IPS-20b (cell line): ENCODE measurements around the gene CNBD2.
"Not testable (repeated sequence)": the region's sequence is repeated elsewhere in the genome, so short reads cannot be mapped to it uniquely, and the experiment has no call there.

Source experiments
- H3K27ac ChIP-seq: one replicate; pipeline ENCODE4 v1.5.1; 2013; ENCODE audit warnings: low read length
- H3K27me3 ChIP-seq: 2 replicates; pipeline ENCODE4 v1.6.1; 2013; ENCODE audit warnings: mild to moderate bottlenecking, low read length, inconsistent platforms; ENCODE audit not compliant: insufficient read depth
- H3K36me3 ChIP-seq: 2 replicates; pipeline ENCODE4 v1.6.1; 2013; ENCODE audit warnings: low read depth, mild to moderate bottlenecking, inconsistent platforms, low read length, moderate library complexity; ENCODE audit not compliant: insufficient read depth
- H3K4me1 ChIP-seq: 2 replicates; pipeline ENCODE4 v1.6.1; 2013; ENCODE audit warnings: mild to moderate bottlenecking, control low read depth, inconsistent platforms, low read length, moderate library complexity; ENCODE audit not compliant: insufficient read depth
- H3K4me3 ChIP-seq: 2 replicates; pipeline ENCODE4 v1.5.1; 2013; ENCODE audit warnings: mild to moderate bottlenecking, low read length, inconsistent platforms
- H3K9ac ChIP-seq: 2 replicates; pipeline ENCODE4 v1.6.1; 2013; ENCODE audit warnings: low read depth, mild to moderate bottlenecking, inconsistent platforms, low read length, moderate library complexity
- H3K9me3 ChIP-seq: 2 replicates; pipeline ENCODE4 v1.6.1; 2013; ENCODE audit warnings: mild to moderate bottlenecking, low read depth, low read length, inconsistent platforms; ENCODE audit not compliant: insufficient read depth

The CNBD2 gene

DNA sequence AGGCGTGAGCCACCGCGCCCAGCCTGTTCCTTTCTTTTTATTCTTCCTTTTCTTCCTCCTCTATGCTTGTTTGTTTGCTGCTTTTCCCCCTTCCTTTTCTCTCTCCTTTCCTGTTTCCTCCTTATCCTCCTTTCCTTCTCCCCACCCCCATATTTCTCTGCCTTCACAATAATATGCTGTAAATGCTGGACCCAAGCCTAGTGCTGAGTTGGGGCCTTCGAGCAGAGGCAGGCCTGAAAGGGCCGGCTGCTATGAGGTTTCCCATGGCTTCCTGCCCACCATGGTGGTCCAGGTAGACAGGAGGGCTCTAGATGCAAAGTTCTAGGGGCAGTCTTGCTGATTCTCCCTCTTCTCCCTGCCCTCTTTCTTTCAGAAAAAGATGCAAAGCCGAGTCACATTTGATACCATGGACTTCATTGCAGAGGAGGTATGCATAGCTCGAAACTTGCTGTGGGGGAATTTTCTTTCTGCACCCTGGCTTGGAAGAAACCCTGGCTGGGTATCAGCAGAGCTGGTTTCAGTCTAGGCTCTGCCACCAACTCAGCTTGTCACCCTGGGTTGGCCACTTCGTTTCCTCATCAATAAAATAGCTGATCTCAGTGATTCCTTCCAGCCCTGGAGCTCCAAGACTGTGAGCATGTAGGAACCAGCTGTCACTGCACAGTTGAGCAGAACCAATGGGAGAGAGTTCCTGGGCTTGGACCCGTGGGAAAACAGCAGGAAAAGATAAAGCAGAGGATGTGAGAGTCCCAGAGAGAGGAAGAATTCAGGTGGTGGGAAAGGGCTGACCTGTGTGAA is 7.4 kb downstream of the CNBD2 start:
- Histone ChIP-seq H3K4me1 (no peaks in the 10 kb centered on the region), H3K4me3 (no peak overlapping the region), H3K9ac (no peak overlapping the region), H3K36me3 (no peaks in the 10 kb centered on the region), H3K27ac (no peak overlapping the region), H3K9me3 (no peaks in the 10 kb centered on the region), H3K27me3 (no peaks in the 10 kb centered on the region; the same call in 1 of the 2 replicates)

GRCh38 chr20:35978041-35978513 is 9.7 kb downstream of the CNBD2 start:
- H3K27ac ChIP-seq, result no peak overlapping the region
- no peak overlapping the region for H3K4me3 ChIP-seq
- no peak overlapping the region for H3K9ac ChIP-seq
- H3K9me3 ChIP-seq, result no peaks in the 10 kb centered on the region
- H3K27me3 ChIP-seq, result no peaks in the 10 kb centered on the region; the same call in 1 of the 2 replicates
- no peaks in the 10 kb centered on the region for H3K4me1 ChIP-seq
- no peaks in the 10 kb centered on the region for H3K36me3 ChIP-seq

- Histone ChIP-seq H3K9ac (no peak overlapping the region), H3K36me3 (no peaks in the 10 kb centered on the region), H3K27ac (no peak overlapping the region), H3K27me3 (no peaks in the 10 kb centered on the region; the same call in 1 of the 2 replicates), H3K4me1 (no peaks in the 10 kb centered on the region), H3K9me3 (no peaks in the 10 kb centered on the region), H3K4me3 (no peak overlapping the region)
These were observed 11.2 kb downstream of the CNBD2 start for GRCh38 chr20:35979544-35979943.

- H3K4me3 ChIP-seq, result no peak overlapping the region
- H3K9me3 ChIP-seq, result no peaks in the 10 kb centered on the region
- no peaks in the 10 kb centered on the region; the same call in 1 of the 2 replicates for H3K27me3 ChIP-seq
- no peak overlapping the region for H3K27ac ChIP-seq
- no peaks in the 10 kb centered on the region for H3K4me1 ChIP-seq
- H3K9ac ChIP-seq, result no peak overlapping the region
- H3K36me3 ChIP-seq, result no peaks in the 10 kb centered on the region
These were observed 13.6 kb downstream of the CNBD2 start for GRCh38 chr20:35981969-35982368.

- Histone ChIP-seq H3K4me3 (no peak overlapping the region), H3K4me1 (no peaks in the 10 kb centered on the region), H3K27ac (no peak overlapping the region), H3K9me3 (no peaks in the 10 kb centered on the region), H3K9ac (no peak overlapping the region), H3K27me3 (no peaks in the 10 kb centered on the region; the same call in 1 of the 2 replicates), H3K36me3 (no peaks in the 10 kb centered on the region)
These were observed 16.0 kb downstream of the CNBD2 start for GRCh38 chr20:35984382-35984781.

DNA sequence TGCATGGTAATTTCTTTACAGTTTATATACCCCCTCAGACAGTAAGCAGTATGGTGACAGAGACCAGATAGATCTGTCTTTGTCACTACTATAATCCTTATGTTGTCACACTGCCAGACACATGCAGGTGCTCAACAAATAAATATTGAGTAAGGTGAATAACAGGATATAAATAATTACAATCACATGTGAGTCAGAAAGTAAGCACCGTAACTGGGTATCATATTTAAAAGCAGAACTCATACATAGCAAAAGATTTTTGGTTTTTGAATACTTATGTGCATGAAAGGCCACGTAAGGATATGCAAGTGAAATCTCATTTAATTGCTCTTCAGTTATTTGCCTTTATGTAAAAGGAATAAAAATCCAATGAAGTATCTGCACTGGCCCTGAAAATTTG is 17.4 kb downstream of the CNBD2 start:
- Histone ChIP-seq H3K4me3 (no peak overlapping the region), H3K27me3 (no peaks in the 10 kb centered on the region; the same call in 1 of the 2 replicates), H3K9me3 (no peaks in the 10 kb centered on the region), H3K27ac (no peak overlapping the region), H3K9ac (no peak overlapping the region), H3K4me1 (no peaks in the 10 kb centered on the region), H3K36me3 (no peaks in the 10 kb centered on the region)

DNA sequence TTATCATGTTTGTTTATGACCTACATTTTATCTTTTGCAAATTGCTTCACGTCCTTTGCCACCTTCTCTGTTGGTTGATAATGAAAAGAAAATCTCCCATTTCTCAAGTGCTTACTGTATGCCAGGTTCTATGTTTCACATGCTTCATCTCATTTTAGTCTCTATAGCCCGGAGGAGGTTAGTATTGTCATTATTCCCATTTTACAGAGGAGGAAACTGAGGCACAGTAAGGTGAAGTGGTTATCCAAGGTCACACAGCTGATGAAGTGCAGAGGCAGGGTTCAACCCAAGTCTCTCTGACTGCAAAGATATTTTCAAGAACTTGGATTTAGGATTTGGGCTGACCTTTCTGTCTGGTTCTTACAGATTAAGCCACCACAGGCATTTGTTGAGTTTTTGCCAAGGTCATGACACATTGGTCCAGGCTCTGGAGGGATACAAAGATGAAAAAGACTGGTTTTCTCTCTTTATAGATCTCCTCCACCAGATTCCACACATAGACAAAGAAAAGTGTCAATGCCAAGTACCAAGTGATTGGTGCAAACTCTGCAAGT is 20.6 kb downstream of the CNBD2 start:
- no peaks in the 10 kb centered on the region for H3K36me3 ChIP-seq
- H3K9ac ChIP-seq, result no peak overlapping the region
- H3K9me3 ChIP-seq, result no peaks in the 10 kb centered on the region
- no peaks in the 10 kb centered on the region for H3K27me3 ChIP-seq
- no peak overlapping the region for H3K4me3 ChIP-seq
- no peak overlapping the region for H3K27ac ChIP-seq
- H3K4me1 ChIP-seq, result 0 out of 2 replicates have a peak, but pooled peaks cover 4% of the 10 kb centered on the region

GRCh38 chr20:35991142-35991771 is 22.9 kb downstream of the CNBD2 start:
- no peak overlapping the region for H3K9ac ChIP-seq
- H3K36me3 ChIP-seq, result no peaks in the 10 kb centered on the region
- no peak overlapping the region for H3K27ac ChIP-seq
- no peaks in the 10 kb centered on the region for H3K9me3 ChIP-seq
- H3K4me1 ChIP-seq, result 0 out of 2 replicates have a peak, but pooled peaks cover 4% of the 10 kb centered on the region
- H3K4me3 ChIP-seq, result no peak overlapping the region
- no peaks in the 10 kb centered on the region for H3K27me3 ChIP-seq

DNA sequence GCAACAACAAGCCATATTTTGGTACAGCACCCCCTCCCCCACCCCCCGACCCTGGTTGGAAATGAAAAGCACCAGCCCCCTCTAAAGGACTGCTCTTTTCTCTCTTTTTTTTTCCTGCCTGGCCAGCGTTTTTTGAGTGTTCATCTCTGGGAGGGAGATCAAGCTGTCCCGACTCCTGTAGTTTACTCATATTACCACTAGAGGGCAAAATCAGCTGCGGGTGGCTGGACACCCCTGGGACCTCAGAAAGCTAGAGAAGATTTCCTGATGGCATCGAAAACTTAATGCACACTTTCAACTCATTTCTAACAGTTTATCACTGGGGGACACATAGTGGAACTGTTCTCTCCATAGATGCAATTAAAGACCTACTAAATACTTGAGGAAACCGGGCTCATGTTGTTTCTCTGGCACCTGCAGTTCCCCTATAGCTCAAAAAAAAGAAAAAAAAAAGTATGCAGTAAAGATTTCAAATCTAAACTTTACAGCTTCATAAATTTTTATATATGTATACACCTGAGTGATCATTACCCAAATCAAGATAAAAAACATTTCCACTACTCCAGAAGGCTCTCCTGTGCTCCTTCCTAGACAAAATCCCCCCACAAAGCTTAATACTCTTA is 24.4 kb downstream of the CNBD2 start:
- Histone ChIP-seq H3K36me3 (no peaks in the 10 kb centered on the region), H3K27ac (no peak overlapping the region), H3K9ac (no peak overlapping the region; the same call in 1 of the 2 replicates), H3K4me1 (0 out of 2 replicates have a peak, but pooled peaks cover 4% of the 10 kb centered on the region), H3K4me3 (no peak overlapping the region), H3K27me3 (no peaks in the 10 kb centered on the region), H3K9me3 (no peaks in the 10 kb centered on the region)

DNA sequence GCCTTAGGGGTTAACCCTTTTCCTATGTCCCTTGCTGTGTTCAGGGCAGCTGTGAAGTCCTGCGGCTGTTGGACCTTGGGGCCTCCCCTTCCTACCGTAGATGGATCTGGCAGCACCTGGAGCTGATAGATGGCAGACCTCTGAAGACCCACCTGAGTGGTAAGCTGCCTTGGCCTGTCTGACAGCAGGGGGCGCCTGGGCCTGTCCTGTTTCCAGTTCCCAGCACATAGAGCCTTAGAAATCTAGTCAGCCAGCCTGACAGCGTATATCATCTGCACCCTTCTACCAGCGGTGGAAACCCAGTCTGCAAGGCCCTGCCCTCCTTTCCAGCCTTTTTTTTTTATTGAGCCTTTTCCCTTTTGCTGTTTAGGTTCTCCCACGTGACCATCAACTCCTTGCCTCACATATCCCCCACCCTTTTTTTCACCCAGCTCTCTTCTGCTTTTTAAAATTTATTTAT is 26.6 kb downstream of the CNBD2 start:
- Histone ChIP-seq H3K27ac (no peak overlapping the region), H3K9ac (no peak overlapping the region), H3K36me3 (no peaks in the 10 kb centered on the region), H3K9me3 (no peaks in the 10 kb centered on the region), H3K4me3 (no peak overlapping the region), H3K27me3 (no peaks in the 10 kb centered on the region), H3K4me1 (0 out of 2 replicates have a peak, but pooled peaks cover 4% of the 10 kb centered on the region)

- H3K27ac ChIP-seq, H3K9ac ChIP-seq, H3K4me3 ChIP-seq, H3K27me3 ChIP-seq, H3K4me1 ChIP-seq, H3K36me3 ChIP-seq, H3K9me3 ChIP-seq: not testable (repeated sequence)
These were observed 28.1 kb downstream of the CNBD2 start for GRCh38 chr20:35996492-35996891.
